ENCODE data around the gene CPLANE1. TPM values are rescaled to one million over a fixed set of nuclear protein-coding genes. Genes with fewer than 3 reads are reported as not detected.

CPLANE1 gene
- total and polyA plus RNA-seq, 10 of the 15 experiments (the other 5 are each of a cell fraction or from before 2014, with no cell fraction given): 1.7 to 14.8 (median 6.7) TPM

DNA sequence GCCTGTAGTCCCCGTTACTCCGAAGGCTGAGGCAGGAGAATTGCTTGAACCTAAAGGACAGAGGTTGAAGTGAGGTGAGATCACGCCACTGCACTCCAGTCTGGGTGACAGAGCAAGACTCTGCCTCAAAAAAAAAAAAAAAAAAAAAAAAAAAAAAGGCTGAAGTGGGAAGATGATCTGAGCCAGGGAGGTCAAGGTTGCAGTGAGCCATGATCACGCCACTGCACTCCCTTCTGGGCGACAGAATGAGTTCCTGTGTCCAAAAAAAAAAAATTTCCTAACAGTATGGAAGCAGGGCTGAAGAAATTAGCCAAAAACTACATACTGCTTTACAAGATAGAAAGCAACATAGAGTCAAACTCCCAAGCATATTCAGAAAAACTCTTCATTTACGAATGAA, 132.8 kb downstream of the CPLANE1 start:
- WGBS (ENCODE audit: insufficient coverage, insufficient replicate concordance, low lambda C conversion rate, missing lambda C conversion rate): 79% methylated on average over 6 of the region's 6 CpGs
- ChIA-PET CTCF (no interaction called here), SMC1A (ENCODE audit: uncharacterized antibody, unreplicated experiment) (interaction anchor here (1.4 to 1.9 kb wide), 2 partner anchors 10 to 33 kb away, joined by 3 to 5 read pairs; no protein-coding TSS in a partner anchor), POLR2A (no interaction called here), RAD21 (ENCODE audit: unreplicated experiment) (no interaction called here)
- DNase-seq (ENCODE audit: low read depth, low spot score) (no peak), FAIRE-seq (no peak), ATAC-seq (no peak)
- intact Hi-C loops (cut with micrococcal nuclease; ENCODE audit: unreplicated experiment) (no loop called here), in situ Hi-C loops (cut with MboI) (no loop called here)
- BruUV-seq (replicated peaks): no TSS peak
- no peak overlapping the region for H3K27ac ChIP-seq (ENCODE audit: control insufficient read depth, insufficient read depth)
- H3K4me3 ChIP-seq: no peak overlapping the region
- no peak overlapping the region for H3K9ac ChIP-seq (ENCODE audit: control insufficient read depth, insufficient read depth, low read length)
- H2AFZ ChIP-seq (ENCODE audit: control insufficient read depth, low read depth, low read length): no peak overlapping the region
- H4K20me1 ChIP-seq (ENCODE audit: control insufficient read depth, insufficient read depth): no peaks in the 10 kb centered on the region; the same call in 1 of the 2 replicates
- H3K27me3 ChIP-seq (replicated peaks in 1 of 2; ENCODE audit: control insufficient read depth in 2 of 2, insufficient read depth in 2 of 2, low read length in 1 of 2): no peaks in the 10 kb centered on the region
- TF ChIP-seq TCF7 (IDR thresholded peaks at IDR 0.05; ENCODE audit: borderline replicate concordance): no peak
- no peak for TF ChIP-seq RAD21 (IDR thresholded peaks at IDR 0.05; ENCODE audit: insufficient read depth, low read depth, low read length)
- TF ChIP-seq IRF4 (IDR thresholded peaks at IDR 0.05; ENCODE audit: low read depth, low read length): no peak
- TF ChIP-seq NFIC (IDR thresholded peaks at IDR 0.05; ENCODE audit: low read depth, low read length): no peak
- TF ChIP-seq TCF3 (IDR thresholded peaks at IDR 0.05; ENCODE audit: borderline replicate concordance, insufficient read depth, low read depth, low read length): no peak
- TF ChIP-seq BACH1 (IDR thresholded peaks at IDR 0.05; ENCODE audit: borderline replicate concordance): no peak
- TF ChIP-seq NFYA (IDR thresholded peaks at IDR 0.05; ENCODE audit: borderline replicate concordance, low read depth, low read length): no peak
- TF ChIP-seq HDGF (IDR thresholded peaks at IDR 0.05): no peak
- TF ChIP-seq, protein P1, sequence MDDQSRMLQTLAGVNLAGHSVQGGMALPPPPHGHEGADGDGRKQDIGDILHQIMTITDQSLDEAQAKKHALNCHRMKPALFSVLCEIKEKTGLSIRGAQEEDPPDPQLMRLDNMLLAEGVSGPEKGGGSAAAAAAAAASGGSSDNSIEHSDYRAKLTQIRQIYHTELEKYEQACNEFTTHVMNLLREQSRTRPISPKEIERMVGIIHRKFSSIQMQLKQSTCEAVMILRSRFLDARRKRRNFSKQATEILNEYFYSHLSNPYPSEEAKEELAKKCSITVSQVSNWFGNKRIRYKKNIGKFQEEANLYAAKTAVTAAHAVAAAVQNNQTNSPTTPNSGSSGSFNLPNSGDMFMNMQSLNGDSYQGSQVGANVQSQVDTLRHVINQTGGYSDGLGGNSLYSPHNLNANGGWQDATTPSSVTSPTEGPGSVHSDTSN (IDR thresholded peaks at IDR 0.05; ENCODE audit: insufficient replicate concordance, low read depth, low read length): no peak
- no peak for TF ChIP-seq EGR1 (IDR thresholded peaks at IDR 0.05; ENCODE audit: borderline replicate concordance in 1 of 2, low read depth in 2 of 2, low read length in 2 of 2)
- no peak for TF ChIP-seq MTA2 (IDR thresholded peaks at IDR 0.05; ENCODE audit: low read depth)
- no peak for TF ChIP-seq BCLAF1 (IDR thresholded peaks at IDR 0.05)
- TF ChIP-seq JUND (IDR thresholded peaks at IDR 0.05; ENCODE audit: low read depth, low read length): no peak
- no peak for TF ChIP-seq IKZF2 (IDR thresholded peaks at IDR 0.05)
- TF ChIP-seq NR2F1 (conservative IDR thresholded peaks at IDR 0.05): no peak
- TF ChIP-seq ZSCAN29 (IDR thresholded peaks at IDR 0.05): no peak
- TF ChIP-seq RAD51 (IDR thresholded peaks at IDR 0.05): no peak
- no peaks in the 10 kb centered on the region for H3K79me2 ChIP-seq (ENCODE audit: control insufficient read depth, insufficient read depth, low read length)
- peaks cover 9% of the 10 kb centered on the region; the same call in 2 of the 3 replicates for H3K9me3 ChIP-seq (replicated peaks; ENCODE audit: control insufficient read depth, insufficient read depth, low read length)
- H3K36me3 ChIP-seq (ENCODE audit: control insufficient read depth in 2 of 2, insufficient read depth in 2 of 2, low read length in 1 of 2): peaks cover 0 to under 1% of the 10 kb centered on the region in 2 experiments; a peak in 2 of 4 replicates
- H3K4me1 ChIP-seq (ENCODE audit: control insufficient read depth, insufficient read depth, low read length): peaks cover 18% of the 10 kb centered on the region
- no peak overlapping the region for H3K4me2 ChIP-seq (ENCODE audit: control insufficient read depth, insufficient read depth)
